Caki2 (cell line): ENCODE results near the gene PAPPA2. TPM values are rescaled to one million over a fixed set of nuclear protein-coding genes. Genes with fewer than 3 reads are reported as not detected.

ENCODE experiments used
- DNase-seq: peaks from one replicate; pipeline ENCODE4 v3.0.0-alpha.2; 2015; ENCODE audit warnings: low read depth
- in situ Hi-C: cut with HindIII; loops from 2 replicates; pipeline ENCODE4 v1.10.0; 2016; ENCODE audit warnings: low sequenced_read_pairs, low pct_unique_long_range_greater_than_20kb, mixed read lengths
- total RNA-seq: library from RNA; depleted of rRNA; stranded (reverse); fragments of >200 nt; shearing (Covaris generic); gene quantifications from 2 replicates; pipeline ENCODE4 v1.2.3, GENCODE V29; 2014; ENCODE audit warnings: low replicate concordance

The PAPPA2 gene
- total RNA-seq, 1 experiment from 2014 or later = not detected

DNA sequence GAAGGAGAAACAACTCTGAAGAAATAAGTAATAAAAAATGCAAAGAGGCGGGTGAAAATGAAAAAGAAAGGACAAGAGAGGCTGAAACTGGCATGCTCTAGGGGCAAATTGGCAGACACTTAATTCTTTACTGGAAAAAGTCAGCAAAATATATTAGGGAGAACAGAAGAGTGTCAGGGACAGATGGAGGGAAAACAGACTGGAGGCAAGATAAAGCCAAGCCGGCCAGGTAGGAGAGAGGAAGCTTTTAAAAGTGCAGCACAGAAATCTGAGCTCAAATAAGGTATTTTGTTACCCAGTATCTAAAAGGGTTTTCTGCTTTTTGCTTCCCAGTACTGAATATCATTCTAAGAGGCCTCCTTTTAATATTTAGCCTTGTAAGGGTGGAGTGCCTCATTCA is 339.3 kb downstream of the PAPPA2 start:
- no peak for DNase-seq
- in situ Hi-C loops = no loop called here

DNA sequence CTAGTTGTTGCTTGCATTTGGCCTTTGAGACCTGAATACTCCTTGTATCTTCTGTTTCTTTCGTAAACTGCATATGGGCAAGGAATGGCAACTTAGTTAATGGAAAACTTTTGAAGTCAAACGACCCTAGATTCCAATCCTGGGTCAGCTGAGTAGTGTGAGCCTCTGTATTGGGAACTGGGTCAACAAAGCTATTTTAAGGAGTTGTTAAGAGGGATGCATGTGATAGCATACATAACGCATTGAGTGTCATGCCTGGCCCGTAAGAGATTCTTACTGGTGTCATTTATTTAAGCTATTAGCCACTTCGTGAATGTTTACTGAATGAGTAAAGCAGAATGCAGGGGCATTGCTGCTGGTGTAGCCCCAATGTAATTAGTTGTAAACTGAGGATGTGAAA is 340.1 kb downstream of the PAPPA2 start:
- DNase-seq = no peak

DNA sequence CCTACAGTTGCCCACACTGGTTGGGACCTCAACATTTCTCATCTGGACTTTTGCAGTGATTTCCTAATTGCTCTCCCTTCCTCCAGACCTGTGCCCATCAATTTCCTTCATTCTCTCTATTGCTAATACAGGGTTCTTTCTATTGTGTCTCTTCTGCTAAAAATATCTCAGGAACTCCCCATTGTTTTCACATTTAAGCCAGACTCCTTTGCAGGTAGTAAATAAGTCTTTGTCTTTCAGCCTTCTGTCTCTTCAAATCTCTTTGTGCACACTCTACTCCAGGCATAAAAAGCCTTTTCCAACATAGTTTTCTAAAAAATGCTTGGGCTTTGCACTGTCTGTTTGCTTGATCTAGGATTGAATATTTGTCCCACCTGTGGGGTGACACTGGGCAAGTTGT is 340.6 kb downstream of the PAPPA2 start:
- DNase-seq = no peak
- in situ Hi-C loops = no loop called here

More for the DNA sequence above, 340.1 kb downstream of the PAPPA2 start:
- in situ Hi-C loops = no loop called here

DNA sequence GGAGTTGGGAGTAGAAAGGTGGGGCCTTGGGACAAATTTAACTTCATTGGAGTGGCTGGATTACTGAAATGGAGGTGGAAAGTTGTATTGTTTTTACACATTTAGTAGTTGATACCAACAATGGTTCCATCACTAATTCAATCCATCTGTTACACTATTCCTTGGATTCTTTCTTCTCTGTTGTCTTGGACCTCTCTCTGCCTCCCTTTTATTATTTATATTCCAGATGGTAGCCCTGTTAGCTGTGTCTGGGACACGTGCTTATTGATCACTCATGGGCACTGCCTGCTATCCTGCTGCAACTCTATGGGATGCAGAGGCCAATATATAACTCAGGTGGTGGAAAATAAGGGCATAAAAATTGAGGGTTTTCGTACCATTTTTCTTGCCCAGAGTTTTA is 346.3 kb downstream of the PAPPA2 start:
- in situ Hi-C loops = no loop called here
- DNase-seq = no peak

DNA sequence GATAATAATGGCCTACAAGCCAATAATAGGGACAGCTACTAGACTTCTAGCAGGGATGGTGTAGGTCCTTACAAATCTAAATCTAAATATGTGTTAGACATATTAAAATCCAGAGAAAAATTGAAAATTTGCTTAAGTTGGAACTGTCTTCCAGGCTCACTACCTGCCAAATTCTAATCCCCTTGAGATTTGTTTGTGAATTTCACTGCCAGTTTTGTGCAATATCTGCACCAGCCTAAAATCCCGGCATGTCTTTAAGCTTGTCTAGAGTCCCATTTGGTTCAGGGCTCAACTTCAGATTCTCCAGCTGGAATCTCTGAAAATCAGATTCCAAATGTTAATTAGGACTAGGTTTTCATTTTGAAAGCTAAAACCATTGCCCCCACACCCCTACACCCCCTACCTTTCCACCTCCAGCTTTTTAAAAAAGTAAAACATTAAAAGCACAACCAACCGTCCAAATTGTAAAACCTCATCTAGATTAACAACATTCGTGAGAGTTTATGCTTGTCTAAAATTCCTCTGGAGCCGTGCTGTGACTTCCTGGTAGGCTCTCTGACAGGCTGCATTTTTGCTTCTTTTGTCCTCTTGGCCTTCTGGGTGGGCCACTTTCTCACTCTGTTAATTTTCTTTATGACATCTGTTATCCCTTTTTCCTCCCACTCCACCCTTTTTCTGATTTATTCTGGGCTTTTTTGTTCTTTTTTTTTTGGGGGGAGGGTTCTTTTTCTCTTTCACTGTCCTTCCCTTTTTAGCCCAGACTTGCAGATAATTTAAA is 348.7 kb downstream of the PAPPA2 start:
- DNase-seq = no peak
- in situ Hi-C loops = no loop called here

DNA sequence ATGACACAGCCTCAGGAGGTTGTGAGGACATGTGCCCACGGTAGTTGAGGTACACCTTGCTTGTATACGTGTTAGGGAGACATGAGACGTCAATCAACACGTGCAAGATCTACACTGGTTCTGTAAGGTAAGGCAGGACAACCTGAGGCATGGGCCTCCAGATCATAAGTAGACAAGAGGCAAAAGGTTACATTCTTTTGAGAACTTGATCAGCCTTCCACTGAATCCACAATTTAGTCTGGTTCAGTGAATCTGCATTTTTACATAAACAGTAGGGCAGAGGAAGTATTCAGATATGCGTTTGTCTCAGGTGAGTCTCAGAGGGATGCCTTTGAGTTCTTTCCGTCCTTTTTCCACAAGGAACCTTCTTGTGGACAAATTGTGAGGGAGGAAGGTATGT is 352.6 kb downstream of the PAPPA2 start:
- no peak for DNase-seq
- in situ Hi-C loops = no loop called here

DNA sequence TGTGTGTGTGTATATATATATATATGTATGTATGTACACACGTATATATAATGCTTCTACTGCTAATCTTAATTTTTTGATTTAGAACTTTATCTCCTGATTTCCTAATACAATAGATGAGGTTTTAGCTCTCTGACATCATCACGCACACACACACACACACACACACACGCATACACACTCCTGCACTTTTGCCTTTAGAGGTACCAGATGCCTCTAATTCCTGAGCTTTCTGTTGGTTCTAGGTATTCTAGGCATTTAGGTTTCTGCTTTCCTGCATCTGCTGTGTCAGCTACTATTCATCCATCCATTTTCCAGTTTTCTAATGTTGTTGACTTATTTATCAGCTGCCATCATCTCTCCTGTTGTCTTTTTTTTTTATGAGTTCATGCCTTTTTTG is 353.3 kb downstream of the PAPPA2 start:
- DNase-seq = no peak

DNA sequence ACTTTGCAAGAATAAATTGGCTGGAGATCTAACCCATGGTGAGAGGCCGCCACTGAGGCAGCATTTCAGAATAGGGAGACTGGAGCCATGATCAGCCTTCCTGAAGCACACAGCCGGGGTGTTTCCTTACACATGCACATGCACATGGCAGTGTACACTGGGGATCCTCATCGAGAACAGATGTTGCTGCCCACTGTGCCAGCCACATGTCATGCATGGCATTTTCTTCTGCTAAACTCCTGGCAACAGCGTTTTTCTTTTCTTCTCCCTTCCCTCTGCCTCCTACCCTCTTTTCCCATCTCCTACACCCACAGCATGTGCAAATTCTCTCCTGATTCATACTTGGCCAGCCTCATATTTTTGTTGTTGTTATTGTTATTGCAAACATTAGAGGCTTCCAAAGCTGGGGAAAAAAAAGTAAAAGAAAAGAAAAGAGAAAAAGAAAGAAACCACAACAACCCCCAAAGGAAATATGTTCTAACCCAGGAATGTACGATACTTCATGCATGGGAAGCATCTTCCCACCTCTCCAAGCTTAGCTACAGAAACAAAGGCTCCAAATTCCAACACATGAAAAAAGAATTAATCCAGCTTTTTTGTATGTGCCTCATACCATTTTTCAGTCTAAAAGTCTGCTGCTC is 357.5 kb downstream of the PAPPA2 start:
- in situ Hi-C loops = no loop called here
- no peak for DNase-seq

More for the DNA sequence above, 353.3 kb downstream of the PAPPA2 start:
- in situ Hi-C loops = no loop called here

DNA sequence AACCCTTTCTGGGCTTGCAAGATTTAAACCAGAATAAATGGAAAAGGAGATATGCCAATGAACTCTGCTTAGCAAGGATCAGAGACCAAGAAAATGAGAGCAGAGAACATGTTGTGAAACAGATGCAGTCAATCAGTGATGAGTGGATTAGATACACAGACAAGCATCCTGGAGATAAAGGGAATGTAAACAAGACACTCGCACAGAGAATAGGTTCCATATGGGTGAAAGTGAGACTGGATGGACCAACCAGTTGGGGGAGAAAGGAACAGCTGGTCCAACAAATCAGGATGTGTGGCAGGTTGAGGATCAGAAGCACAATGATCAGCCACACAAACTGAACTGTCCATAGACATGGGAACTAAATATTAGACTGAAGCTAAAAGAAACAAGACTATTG is 363.3 kb downstream of the PAPPA2 start:
- in situ Hi-C loops = no loop called here

DNA sequence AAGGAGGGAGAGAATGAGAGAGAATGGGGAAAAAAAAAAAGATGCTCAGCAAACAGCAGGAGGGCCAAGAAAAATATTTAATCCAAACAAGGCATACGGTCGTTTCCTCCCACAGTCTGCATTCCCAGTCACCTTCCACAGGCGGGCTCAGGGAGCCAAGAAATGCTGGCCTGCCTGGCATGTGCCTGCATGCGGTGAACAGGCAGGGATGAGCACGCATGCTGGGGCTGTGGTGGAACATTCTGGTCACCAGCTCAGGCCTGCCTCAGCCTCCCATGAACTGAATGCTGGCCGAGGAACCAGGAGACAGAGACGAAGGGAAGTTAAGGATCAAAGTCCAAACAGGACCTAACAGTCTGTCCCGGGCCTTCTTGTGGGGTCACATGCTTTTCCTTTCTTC is 366.3 kb downstream of the PAPPA2 start:
- DNase-seq = no peak
- in situ Hi-C loops = no loop called here

More for the DNA sequence above, 363.3 kb downstream of the PAPPA2 start:
- DNase-seq = no peak

DNA sequence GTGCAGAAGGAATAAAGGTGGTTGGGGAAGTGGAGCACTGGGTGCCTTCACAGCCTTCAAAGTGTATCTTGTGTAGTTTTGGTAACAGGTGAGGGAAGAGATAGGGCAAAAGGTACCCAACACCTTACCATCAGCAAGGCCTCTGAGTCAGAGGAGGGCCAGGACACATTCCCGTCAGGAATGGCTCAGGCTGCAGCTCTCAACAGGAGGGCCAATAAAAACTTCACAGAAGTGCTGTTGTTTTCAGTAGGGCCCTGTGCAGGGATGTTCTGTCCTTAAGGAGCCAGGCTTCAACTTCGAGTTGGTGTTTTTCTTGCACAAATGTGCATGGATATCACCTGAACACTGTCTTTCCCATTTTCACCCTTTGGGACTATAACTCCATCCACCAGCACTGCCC is 368.2 kb downstream of the PAPPA2 start:
- in situ Hi-C loops = no loop called here
- DNase-seq = no peak

DNA sequence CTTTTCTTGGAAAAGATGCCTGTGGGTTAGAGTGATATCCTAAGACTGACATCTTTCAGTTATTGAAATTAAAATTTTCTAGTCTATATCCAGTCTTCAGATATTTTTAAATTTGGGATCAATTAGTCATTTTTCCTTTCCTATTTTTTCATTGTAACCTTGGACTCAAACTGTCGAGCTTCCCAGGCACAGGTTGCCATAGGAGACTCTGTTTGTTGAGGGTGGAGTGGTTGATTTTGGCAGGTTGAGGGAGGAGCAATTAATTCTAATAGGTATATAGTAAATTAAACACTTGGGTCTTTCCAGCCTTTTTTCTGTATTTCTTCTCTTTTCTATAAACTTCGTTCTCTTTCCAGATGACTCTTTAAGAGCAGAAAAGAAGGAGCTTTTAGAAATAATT is 374.7 kb downstream of the PAPPA2 start:
- in situ Hi-C loops = no loop called here
- no peak for DNase-seq

DNA sequence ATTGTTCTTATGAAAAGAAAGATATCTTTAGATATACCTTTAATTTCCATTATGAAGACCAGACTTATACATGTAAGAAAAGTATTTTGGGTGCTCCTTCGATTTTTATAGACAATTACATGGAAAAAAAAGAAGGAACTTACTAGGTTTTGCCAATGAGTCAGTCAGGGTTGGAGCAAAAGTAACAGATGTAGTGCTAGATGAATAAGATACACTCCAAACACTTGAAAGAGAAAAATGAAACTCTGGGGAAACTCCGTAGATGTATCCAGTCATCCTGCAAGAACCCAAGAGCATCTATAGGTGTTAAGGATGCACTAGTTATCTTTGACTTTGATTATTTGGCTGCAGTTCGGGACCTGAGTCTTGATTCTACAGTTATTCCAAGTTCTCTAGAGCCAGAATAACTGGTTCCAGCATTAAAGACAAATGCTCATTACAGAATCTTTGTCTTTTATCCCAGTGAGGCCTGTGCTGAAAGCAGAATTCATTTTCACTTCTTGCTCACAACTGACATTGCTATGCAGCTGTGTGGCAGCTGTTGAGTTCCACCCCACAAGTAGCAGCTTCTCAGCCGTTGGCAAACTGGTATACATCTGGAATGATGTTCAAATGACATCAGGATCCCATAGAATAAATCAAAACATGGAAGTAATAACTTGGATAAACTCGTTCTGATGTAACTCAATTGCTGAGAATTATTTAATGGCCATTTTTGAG is 375.5 kb downstream of the PAPPA2 start:
- in situ Hi-C loops = no loop called here
- no peak for DNase-seq

DNA sequence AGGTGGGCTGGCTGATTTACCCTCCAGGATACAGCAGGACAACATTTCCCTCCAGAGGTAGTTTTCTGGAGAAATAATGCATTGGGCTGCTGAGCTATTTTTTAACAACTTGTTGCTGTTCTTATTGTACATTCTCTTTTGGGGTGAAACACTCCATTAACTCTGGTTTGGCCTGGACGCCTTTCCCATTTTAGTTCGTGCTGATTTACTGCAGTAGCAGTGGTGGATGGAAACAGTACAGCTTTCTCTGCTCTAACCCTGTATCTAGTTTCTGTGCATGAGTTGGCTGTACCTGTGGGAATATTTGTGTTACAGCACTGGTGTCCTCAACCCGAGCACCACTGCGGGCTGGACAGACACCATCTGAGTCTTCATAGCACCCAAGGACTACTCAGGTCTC is 376.2 kb downstream of the PAPPA2 start:
- in situ Hi-C loops = no loop called here
- no peak for DNase-seq

DNA sequence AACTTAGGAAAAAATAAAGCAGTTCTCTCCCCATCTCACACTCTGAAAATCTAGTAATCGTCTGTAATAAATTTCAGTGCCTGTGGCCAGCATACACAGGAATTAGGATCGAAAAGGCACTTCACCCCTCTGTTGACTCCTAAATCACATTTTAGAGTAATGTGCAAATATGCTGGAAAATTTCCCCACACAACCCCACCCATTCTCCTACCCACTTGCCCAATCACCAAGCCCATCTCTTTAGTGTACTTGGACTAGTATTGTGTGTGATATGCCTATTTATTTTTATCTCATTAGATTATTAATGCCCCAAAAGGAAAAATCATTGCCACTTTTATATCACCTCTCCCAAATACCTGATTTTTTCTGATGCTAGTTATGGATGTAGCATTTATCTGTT is 378.3 kb downstream of the PAPPA2 start:
- in situ Hi-C loops = no loop called here
- no peak for DNase-seq

DNA sequence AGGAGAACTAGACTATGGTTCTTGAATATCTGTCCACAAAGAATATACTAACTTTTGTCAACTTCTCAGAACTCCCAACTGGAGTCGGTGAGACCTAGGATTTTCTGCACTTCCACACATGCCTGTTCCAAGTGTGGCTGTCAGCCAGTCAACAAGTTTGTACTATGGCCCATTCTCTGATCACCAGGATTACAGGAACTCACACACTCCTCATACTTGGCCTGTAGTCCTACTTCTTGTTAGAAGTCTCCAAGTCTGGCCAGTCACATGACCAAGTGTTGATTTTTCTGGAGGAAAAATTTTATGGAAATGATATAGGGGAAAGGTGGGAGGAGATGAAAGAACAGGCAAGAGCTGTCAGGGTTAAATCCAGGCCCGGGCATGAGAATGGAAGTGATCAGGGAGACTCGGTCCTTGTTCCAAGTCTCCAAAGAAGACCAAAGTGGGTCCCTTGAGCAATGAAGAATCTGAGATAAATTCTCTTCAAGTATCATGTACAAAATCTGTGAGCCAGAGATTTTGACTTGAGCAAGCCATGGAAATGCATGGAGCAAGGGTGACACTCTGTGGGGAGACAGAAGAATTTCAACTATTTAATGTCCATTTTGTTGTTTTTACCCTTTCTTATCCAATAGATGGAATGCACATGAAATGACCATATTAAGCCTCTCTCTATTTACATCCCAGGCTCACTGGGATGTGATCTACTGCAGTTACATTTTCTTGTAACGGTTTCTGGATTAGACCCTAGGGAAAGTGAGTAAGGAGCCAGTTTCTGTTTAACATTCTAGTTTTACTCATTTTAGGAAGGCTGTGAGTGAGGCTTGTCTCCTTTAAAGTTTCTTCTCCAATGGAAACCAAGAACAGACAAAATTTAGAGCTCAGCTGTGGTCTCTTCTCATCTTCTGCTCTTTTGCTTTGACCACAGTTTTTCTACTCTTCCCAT is 380.6 kb downstream of the PAPPA2 start:
- in situ Hi-C loops = no loop called here

DNA sequence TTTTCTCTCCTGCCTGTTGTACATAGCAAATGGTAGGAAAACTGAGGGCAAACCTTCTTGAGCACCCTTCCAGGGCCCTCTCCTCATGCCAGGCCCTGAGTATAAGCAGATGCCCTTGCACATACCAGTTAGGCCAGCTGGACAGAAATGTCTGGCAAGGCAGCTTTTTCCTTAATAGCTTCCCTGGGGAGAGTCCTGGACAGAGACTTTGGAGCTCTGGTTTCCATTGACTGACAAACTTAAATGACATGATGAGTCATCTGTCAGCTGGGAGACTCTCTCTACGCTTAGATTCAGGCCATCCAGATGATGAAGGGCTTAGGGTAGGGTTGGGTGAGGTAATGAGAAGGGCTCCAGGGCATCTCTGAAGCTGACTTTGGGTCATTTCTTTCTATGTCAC is 384.1 kb downstream of the PAPPA2 start:
- DNase-seq = no peak
- in situ Hi-C loops = no loop called here

More for the DNA sequence above, 380.6 kb downstream of the PAPPA2 start:
- peak; percentile 12 for DNase-seq

DNA sequence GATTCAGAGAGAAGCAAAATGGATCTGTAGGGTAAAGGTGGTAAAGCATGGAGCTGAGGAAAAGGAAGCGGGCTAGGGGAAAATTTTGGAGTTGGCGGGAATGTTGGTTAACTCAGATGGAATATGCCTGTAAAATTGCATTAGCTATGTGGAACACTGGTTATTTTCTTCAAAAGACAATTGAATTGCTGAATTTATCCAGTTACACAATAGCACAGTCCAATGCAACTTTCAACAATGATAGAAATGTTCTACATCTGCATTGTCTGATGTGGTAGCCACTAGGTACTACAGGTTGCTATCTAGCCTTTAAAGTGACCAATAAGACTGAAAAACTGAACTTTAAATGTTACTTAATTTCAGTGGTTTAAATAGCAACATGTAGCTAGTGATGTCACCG is 386.3 kb downstream of the PAPPA2 start:
- in situ Hi-C loops = no loop called here
- no peak for DNase-seq
